Measurements from ENCODE around the gene RACK1. TPM values are rescaled to one million over a fixed set of nuclear protein-coding genes. Genes with fewer than 3 reads are reported as not detected.

Gene RACK1
- total and polyA plus RNA-seq, 2 of the 13 experiments (the other 11 are each of a cell fraction or from before 2014, with no cell fraction given): 2,514 to 6,141 TPM

DNA sequence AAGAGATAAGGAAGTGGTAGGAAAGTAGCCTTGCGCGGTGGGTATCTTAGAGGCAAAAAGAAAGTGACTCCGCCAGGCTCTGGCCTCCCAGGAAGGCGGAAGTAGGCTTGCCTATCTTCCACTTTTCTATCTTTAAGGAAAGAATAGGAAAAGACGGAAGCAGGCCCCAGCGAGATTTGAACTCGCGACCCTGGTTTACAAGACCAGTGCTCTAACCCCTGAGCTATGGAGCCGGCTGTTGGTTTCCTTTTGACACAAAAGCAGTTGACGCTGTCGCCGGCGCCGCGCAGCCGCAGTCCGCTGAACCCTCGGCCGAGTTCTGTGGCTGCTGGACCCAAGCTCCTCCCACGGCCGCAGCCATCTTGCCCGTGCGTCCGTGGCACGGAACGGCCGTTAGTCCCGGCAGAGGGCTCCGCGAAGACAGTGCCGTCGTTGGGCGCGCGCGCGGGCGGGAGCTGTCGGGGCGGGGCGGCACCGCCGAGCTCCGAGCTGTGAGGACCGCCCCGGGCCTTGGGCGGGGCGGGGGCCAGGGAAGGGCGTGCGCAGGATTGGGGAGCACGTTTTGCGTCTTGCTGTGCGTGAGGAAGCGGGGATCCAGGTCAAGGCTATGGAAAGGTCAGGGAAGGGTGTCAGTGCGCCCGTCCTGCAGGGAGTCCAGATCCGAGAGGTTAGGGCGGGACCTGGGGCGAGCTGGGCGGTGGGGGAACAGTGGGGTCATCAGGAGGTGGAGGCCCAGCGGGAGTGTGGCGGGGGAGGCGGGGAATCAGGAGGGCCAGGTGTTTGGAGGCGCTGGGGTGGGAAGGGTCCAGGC is 52.0 kb downstream of the RACK1 start (continued):
- TF ChIP-seq, protein P1, sequence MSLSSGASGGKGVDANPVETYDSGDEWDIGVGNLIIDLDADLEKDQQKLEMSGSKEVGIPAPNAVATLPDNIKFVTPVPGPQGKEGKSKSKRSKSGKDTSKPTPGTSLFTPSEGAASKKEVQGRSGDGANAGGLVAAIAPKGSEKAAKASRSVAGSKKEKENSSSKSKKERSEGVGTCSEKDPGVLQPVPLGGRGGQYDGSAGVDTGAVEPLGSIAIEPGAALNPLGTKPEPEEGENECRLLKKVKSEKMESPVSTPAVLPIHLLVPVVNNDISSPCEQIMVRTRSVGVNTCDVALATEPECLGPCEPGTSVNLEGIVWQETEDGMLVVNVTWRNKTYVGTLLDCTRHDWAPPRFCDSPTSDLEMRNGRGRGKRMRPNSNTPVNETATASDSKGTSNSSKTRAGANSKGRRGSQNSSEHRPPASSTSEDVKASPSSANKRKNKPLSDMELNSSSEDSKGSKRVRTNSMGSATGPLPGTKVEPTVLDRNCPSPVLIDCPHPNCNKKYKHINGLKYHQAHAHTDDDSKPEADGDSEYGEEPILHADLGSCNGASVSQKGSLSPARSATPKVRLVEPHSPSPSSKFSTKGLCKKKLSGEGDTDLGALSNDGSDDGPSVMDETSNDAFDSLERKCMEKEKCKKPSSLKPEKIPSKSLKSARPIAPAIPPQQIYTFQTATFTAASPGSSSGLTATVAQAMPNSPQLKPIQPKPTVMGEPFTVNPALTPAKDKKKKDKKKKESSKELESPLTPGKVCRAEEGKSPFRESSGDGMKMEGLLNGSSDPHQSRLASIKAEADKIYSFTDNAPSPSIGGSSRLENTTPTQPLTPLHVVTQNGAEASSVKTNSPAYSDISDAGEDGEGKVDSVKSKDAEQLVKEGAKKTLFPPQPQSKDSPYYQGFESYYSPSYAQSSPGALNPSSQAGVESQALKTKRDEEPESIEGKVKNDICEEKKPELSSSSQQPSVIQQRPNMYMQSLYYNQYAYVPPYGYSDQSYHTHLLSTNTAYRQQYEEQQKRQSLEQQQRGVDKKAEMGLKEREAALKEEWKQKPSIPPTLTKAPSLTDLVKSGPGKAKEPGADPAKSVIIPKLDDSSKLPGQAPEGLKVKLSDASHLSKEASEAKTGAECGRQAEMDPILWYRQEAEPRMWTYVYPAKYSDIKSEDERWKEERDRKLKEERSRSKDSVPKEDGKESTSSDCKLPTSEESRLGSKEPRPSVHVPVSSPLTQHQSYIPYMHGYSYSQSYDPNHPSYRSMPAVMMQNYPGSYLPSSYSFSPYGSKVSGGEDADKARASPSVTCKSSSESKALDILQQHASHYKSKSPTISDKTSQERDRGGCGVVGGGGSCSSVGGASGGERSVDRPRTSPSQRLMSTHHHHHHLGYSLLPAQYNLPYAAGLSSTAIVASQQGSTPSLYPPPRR (CRISPR knock-in tag; IDR thresholded peaks at IDR 0.05; ENCODE audit: borderline replicate concordance): peak; percentile 37; the same call in 1 of the 2 replicates
- TF ChIP-seq ZNF879 (CRISPR knock-in tag; IDR thresholded peaks at IDR 0.05) (no peak), BRD4 (CRISPR knock-in tag; IDR thresholded peaks at IDR 0.05) (peak; percentile 21; the same call in 1 of the 2 replicates), IKZF4 (CRISPR knock-in tag; IDR thresholded peaks at IDR 0.05; ENCODE audit: borderline replicate concordance, low read depth, not compliant biosample characterization) (no peak), ZNF878 (CRISPR knock-in tag; IDR thresholded peaks at IDR 0.05) (no peak; the same call in 1 of the 2 replicates), RXRA (CRISPR knock-in tag; IDR thresholded peaks at IDR 0.05) (peak; percentile 11; the same call in 1 of the 2 replicates), NONO (IDR thresholded peaks at IDR 0.05) (no peak), NONO (CRISPR knock-in tag; conservative IDR thresholded peaks at IDR 0.05) (peak; percentile 96), SIX1 (CRISPR knock-in tag; IDR thresholded peaks at IDR 0.05; ENCODE audit: borderline replicate concordance) (no peak; the same call in 1 of the 2 replicates), ZNF720 (CRISPR knock-in tag; IDR thresholded peaks at IDR 0.05) (no peak), ZBTB20 (CRISPR knock-in tag; IDR thresholded peaks at IDR 0.05; ENCODE audit: borderline replicate concordance, low read depth) (no peak), RARG (CRISPR knock-in tag; IDR thresholded peaks at IDR 0.05; ENCODE audit: low read depth) (peak; percentile 89; the same call in 1 of the 2 replicates), ZNF724P (CRISPR knock-in tag; IDR thresholded peaks at IDR 0.05; ENCODE audit: borderline replicate concordance) (no peak; the same call in 1 of the 2 replicates), SRF (IDR thresholded peaks at IDR 0.05; ENCODE audit: low read depth, low read length) (no peak), ZNF775 (CRISPR knock-in tag; IDR thresholded peaks at IDR 0.05; ENCODE audit: borderline replicate concordance) (no peak), ZNF552 (CRISPR knock-in tag; IDR thresholded peaks at IDR 0.05; ENCODE audit: borderline replicate concordance) (0 out of 2 replicates have a peak, but pooled peaks have one; percentile 1), ZFP82 (CRISPR knock-in tag; IDR thresholded peaks at IDR 0.05; ENCODE audit: borderline replicate concordance) (0 out of 2 replicates have a peak, but pooled peaks have one; percentile 42), ZNF773 (CRISPR knock-in tag; IDR thresholded peaks at IDR 0.05; ENCODE audit: borderline replicate concordance) (0 out of 2 replicates have a peak, but pooled peaks have one; percentile 52), ZNF24 (IDR thresholded peaks at IDR 0.05) (peak; percentile 99), ZNF749 (CRISPR knock-in tag; IDR thresholded peaks at IDR 0.05; ENCODE audit: borderline replicate concordance) (no peak), SP2 (CRISPR knock-in tag; IDR thresholded peaks at IDR 0.05) (no peak), CHCHD3 (CRISPR knock-in tag; IDR thresholded peaks at IDR 0.05) (no peak), HNRNPK (IDR thresholded peaks at IDR 0.05; ENCODE audit: low read depth, low read length, poor library complexity, severe bottlenecking) (no peak), DR1 (CRISPR knock-in tag; IDR thresholded peaks at IDR 0.05) (no peak; the same call in 1 of the 2 replicates), CREB1 (IDR thresholded peaks at IDR 0.05) (no peak), CREB1 (CRISPR knock-in tag; IDR thresholded peaks at IDR 0.05) (no peak)

Data from HepG2 (cell line).